Measurements from ENCODE around the gene SCAMP2.

The SCAMP2 gene

GRCh38 chr15:74836846-74837245 is 36.3 kb downstream of the SCAMP2 start:
- Histone ChIP-seq H3K4me3 (IDR thresholded peaks at IDR 0.05; ENCODE audit: insufficient read depth, low read depth, low read length) (no peak overlapping the region), H2AFZ (ENCODE audit: low read depth) (no peak overlapping the region), H3K27me3 (ENCODE audit: insufficient read depth, low read depth) (no peaks in the 10 kb centered on the region; the same call in 1 of the 2 replicates), H4K20me1 (ENCODE audit: insufficient read depth) (no peaks in the 10 kb centered on the region), H3K4me2 (no peak overlapping the region), H3K27ac (no peak overlapping the region), H3K9ac (no peak overlapping the region), H3K4me1 (ENCODE audit: low read depth, poor library complexity, severe bottlenecking) (no peaks in the 10 kb centered on the region), H3K36me3 (ENCODE audit: insufficient read depth) (no peaks in the 10 kb centered on the region), H3K79me2 (ENCODE audit: insufficient read depth, low read depth) (no peaks in the 10 kb centered on the region)
- TF ChIP-seq CTCF (conservative IDR thresholded peaks at IDR 0.05; ENCODE audit: low read depth, low read length): no peak

- Histone ChIP-seq H3K79me2 (ENCODE audit: insufficient read depth, low read depth) (no peaks in the 10 kb centered on the region), H3K4me3 (IDR thresholded peaks at IDR 0.05; ENCODE audit: insufficient read depth, low read depth, low read length) (no peak overlapping the region), H4K20me1 (ENCODE audit: insufficient read depth) (no peaks in the 10 kb centered on the region), H3K9ac (no peak overlapping the region), H3K27me3 (ENCODE audit: insufficient read depth, low read depth) (peaks cover 5% of the 10 kb centered on the region; the same call in 1 of the 2 replicates), H3K4me1 (ENCODE audit: low read depth, poor library complexity, severe bottlenecking) (no peaks in the 10 kb centered on the region), H3K4me2 (no peak overlapping the region), H3K36me3 (ENCODE audit: insufficient read depth) (no peaks in the 10 kb centered on the region), H2AFZ (ENCODE audit: low read depth) (no peak overlapping the region), H3K27ac (no peak overlapping the region)
- peak; percentile 84 for TF ChIP-seq CTCF (conservative IDR thresholded peaks at IDR 0.05; ENCODE audit: low read depth, low read length)
Measured at GRCh38 chr15:74835312-74835823, 37.8 kb downstream of the SCAMP2 start.

- Histone ChIP-seq H3K4me1 (ENCODE audit: low read depth, poor library complexity, severe bottlenecking) (no peaks in the 10 kb centered on the region), H3K9ac (no peak overlapping the region), H3K27ac (no peak overlapping the region), H3K79me2 (ENCODE audit: insufficient read depth, low read depth) (no peaks in the 10 kb centered on the region), H3K36me3 (ENCODE audit: insufficient read depth) (no peaks in the 10 kb centered on the region), H3K4me3 (IDR thresholded peaks at IDR 0.05; ENCODE audit: insufficient read depth, low read depth, low read length) (no peak overlapping the region), H2AFZ (ENCODE audit: low read depth) (no peak overlapping the region), H3K27me3 (ENCODE audit: insufficient read depth, low read depth) (peaks cover 16% of the 10 kb centered on the region), H3K4me2 (no peak overlapping the region), H4K20me1 (ENCODE audit: insufficient read depth) (no peaks in the 10 kb centered on the region)
- TF ChIP-seq CTCF (conservative IDR thresholded peaks at IDR 0.05; ENCODE audit: low read depth, low read length): no peak
Measured at GRCh38 chr15:74833376-74834107, 39.6 kb downstream of the SCAMP2 start.

GRCh38 chr15:74832826-74833225 is 40.3 kb downstream of the SCAMP2 start:
- TF ChIP-seq CTCF (conservative IDR thresholded peaks at IDR 0.05; ENCODE audit: low read depth, low read length): no peak
- Histone ChIP-seq H3K4me3 (IDR thresholded peaks at IDR 0.05; ENCODE audit: insufficient read depth, low read depth, low read length) (no peak overlapping the region), H3K27ac (no peak overlapping the region)

More at GRCh38 chr15:74832826-74833225, 40.3 kb downstream of the SCAMP2 start:
- no peaks in the 10 kb centered on the region for H3K4me1 ChIP-seq (ENCODE audit: low read depth, poor library complexity, severe bottlenecking)
- no peaks in the 10 kb centered on the region for H3K36me3 ChIP-seq (ENCODE audit: insufficient read depth)
- no peaks in the 10 kb centered on the region for H4K20me1 ChIP-seq (ENCODE audit: insufficient read depth)
- H2AFZ ChIP-seq (ENCODE audit: low read depth): no peak overlapping the region
- no peak overlapping the region for H3K4me2 ChIP-seq
- H3K27me3 ChIP-seq (ENCODE audit: insufficient read depth, low read depth): peaks cover 21% of the 10 kb centered on the region
- H3K9ac ChIP-seq: no peak overlapping the region
- no peaks in the 10 kb centered on the region for H3K79me2 ChIP-seq (ENCODE audit: insufficient read depth, low read depth)
